Glutamatergic neuron (in vitro differentiated cells): ENCODE results near the gene PTBP3. TPM values are rescaled to one million over a fixed set of nuclear protein-coding genes. Genes with fewer than 3 reads are reported as not detected.
"Not testable (repeated sequence)": the region's sequence is repeated elsewhere in the genome, so short reads cannot be mapped to it uniquely, and the experiment has no call there.

Experiments
- DNase-seq: peaks from one replicate; pipeline ENCODE4 v3.0.0; 2022
- H3K27ac Mint-ChIP-seq: one replicate; pipeline ENCODE4 v1.8.0; 2020; ENCODE audit warnings: mild to moderate bottlenecking, mixed read lengths, inconsistent platforms; ENCODE audit not compliant: unreplicated experiment
- H3K27me3 Mint-ChIP-seq: one replicate; pipeline ENCODE4 v1.8.0; 2020; ENCODE audit warnings: mild to moderate bottlenecking, moderate library complexity, mixed read lengths, inconsistent platforms; ENCODE audit not compliant: unreplicated experiment
- H3K36me3 Mint-ChIP-seq: one replicate; pipeline ENCODE4 v1.8.0; 2020; ENCODE audit warnings: mild to moderate bottlenecking, mixed read lengths, inconsistent platforms; ENCODE audit not compliant: unreplicated experiment
- H3K4me1 Mint-ChIP-seq: one replicate; pipeline ENCODE4 v1.8.0; 2020; ENCODE audit warnings: mild to moderate bottlenecking, low read depth, mixed read lengths, inconsistent platforms; ENCODE audit not compliant: unreplicated experiment
- H3K4me3 Mint-ChIP-seq: one replicate; pipeline ENCODE4 v1.8.0; 2020; ENCODE audit warnings: mild to moderate bottlenecking, mixed read lengths, inconsistent platforms; ENCODE audit not compliant: unreplicated experiment
- H3K9me3 Mint-ChIP-seq: one replicate; pipeline ENCODE4 v1.8.0; 2020; ENCODE audit warnings: mild to moderate bottlenecking, moderate library complexity, mixed read lengths, inconsistent platforms; ENCODE audit not compliant: unreplicated experiment
- CTCF ChIP-seq: fragments of 200-600 bp; sonication (generic); IDR thresholded peaks from one replicate; pipeline ENCODE4 v1.5.0; 2021; ENCODE audit not compliant: partially characterized antibody, unreplicated experiment
- total RNA-seq: library from RNA; stranded (reverse); fragmentation: NEBNext Ultra II Directional; extraction: Animal tissue kit (Norgen Biotek cat#: 25700); gene quantifications from one replicate; pipeline ENCODE4 v1.2.1, GENCODE V29; 2021; ENCODE audit not compliant: unreplicated experiment

PTBP3 gene
- total RNA-seq, 1 donor from 2014 or later, result 48.6 TPM

GRCh38 chr9:112286926-112287325, 46.5 kb downstream of the PTBP3 start:
- Mint-ChIP-seq H3K27ac (no peak overlapping the region), H3K36me3 (peaks cover 25% of the 10 kb centered on the region), H3K4me3 (no peak overlapping the region), H3K9me3 (peaks cover 2% of the 10 kb centered on the region), H3K27me3 (no peaks in the 10 kb centered on the region), H3K4me1 (no peaks in the 10 kb centered on the region)
- no peak for DNase-seq
- no peak for TF ChIP-seq CTCF

- DNase-seq, result no peak
- H3K27me3 Mint-ChIP-seq, result no peaks in the 10 kb centered on the region
- H3K36me3 Mint-ChIP-seq, result peaks cover 20% of the 10 kb centered on the region
- peaks cover 2% of the 10 kb centered on the region for H3K9me3 Mint-ChIP-seq
- H3K27ac Mint-ChIP-seq, result no peak overlapping the region
- H3K4me1 Mint-ChIP-seq, result no peaks in the 10 kb centered on the region
- no peak for TF ChIP-seq CTCF
- H3K4me3 Mint-ChIP-seq, result peak overlapping the region; percentile 26
Measured at GRCh38 chr9:112285056-112285455, 48.4 kb downstream of the PTBP3 start.

- no peak for TF ChIP-seq CTCF
- Mint-ChIP-seq H3K36me3 (peaks cover 20% of the 10 kb centered on the region), H3K27me3 (no peaks in the 10 kb centered on the region), H3K27ac (no peak overlapping the region), H3K9me3 (peaks cover 2% of the 10 kb centered on the region), H3K4me1 (no peaks in the 10 kb centered on the region), H3K4me3 (no peak overlapping the region)
- no peak for DNase-seq
Measured at GRCh38 chr9:112283582-112284253, 49.7 kb downstream of the PTBP3 start.

GRCh38 chr9:112282841-112283240, 50.6 kb downstream of the PTBP3 start:
- H3K9me3 Mint-ChIP-seq, H3K27ac Mint-ChIP-seq, DNase-seq, H3K27me3 Mint-ChIP-seq, H3K4me1 Mint-ChIP-seq, H3K4me3 Mint-ChIP-seq: not testable (repeated sequence)
- H3K36me3 Mint-ChIP-seq, result peaks cover 20% of the 10 kb centered on the region

- H3K27me3 Mint-ChIP-seq, result peaks cover 2% of the 10 kb centered on the region
- peaks cover 17% of the 10 kb centered on the region for H3K36me3 Mint-ChIP-seq
- DNase-seq, result no peak
- no peak overlapping the region for H3K4me3 Mint-ChIP-seq
- no peaks in the 10 kb centered on the region for H3K4me1 Mint-ChIP-seq
- no peak overlapping the region for H3K27ac Mint-ChIP-seq
- peaks cover 2% of the 10 kb centered on the region for H3K9me3 Mint-ChIP-seq
- TF ChIP-seq CTCF, result no peak
Measured at GRCh38 chr9:112280904-112281303, 52.5 kb downstream of the PTBP3 start.
